K562 (cell line): ENCODE results near the gene LETM1. TPM values are rescaled to one million over a fixed set of nuclear protein-coding genes. Genes with fewer than 3 reads are reported as not detected.
A peak's percentile ranks its signal among the peaks of the same experiment; 100 is the strongest.

Experiments used
- BRD9 ChIP-seq: fragments of 450-650 bp; IDR thresholded peaks from 2 replicates; pipeline ENCODE4 v1.6.1; 2018; ENCODE audit warnings: low read depth; ENCODE audit not compliant: partially characterized antibody
- FOXJ3 ChIP-seq: sonication (generic); formaldehyde crosslinking; IDR thresholded peaks from 2 replicates; pipeline ENCODE4 v1.4.0; 2020; ENCODE audit warnings: mild to moderate bottlenecking, missing genetic modification reagents
- GATAD2B ChIP-seq: fragments of 450-650 bp; IDR thresholded peaks from 2 replicates; pipeline ENCODE4 v1.6.1; 2017; ENCODE audit warnings: mild to moderate bottlenecking, borderline replicate concordance
- HBP1 ChIP-seq: fragments of 450-650 bp; formaldehyde crosslinking; IDR thresholded peaks from 2 replicates; pipeline ENCODE4 v1.4.0; 2022; ENCODE audit warnings: missing genetic modification characterization
- IRF1 ChIP-seq: sonication (generic); formaldehyde crosslinking; IDR thresholded peaks from 2 replicates; pipeline ENCODE4 v1.8.0; 2022; ENCODE audit warnings: missing genetic modification reagents, mild to moderate bottlenecking, borderline replicate concordance
- PTTG1 ChIP-seq: fragments of 450-650 bp; IDR thresholded peaks from 2 replicates; pipeline ENCODE4 v1.6.1; 2016; ENCODE audit warnings: low read depth, mild to moderate bottlenecking, missing genetic modification characterization, missing compliant biosample characterization
- RAD21 ChIP-seq, 2 experiments: fragments of 250-450 bp in 1 of 2; fragments of 450-650 bp in 1 of 2; sonication (Bioruptor Pico) in 1 of 2; formaldehyde crosslinking in 1 of 2; IDR thresholded peaks in 1 of 2; conservative IDR thresholded peaks in 1 of 2; 2 replicates each; pipeline versions ENCODE4 v1.4.0 to v1.8.0; 2020 to 2022; ENCODE audit warnings: mild to moderate bottlenecking in 2 of 2, moderate library complexity in 1 of 2
- SP2 ChIP-seq: IDR thresholded peaks from 2 replicates; pipeline ENCODE4 v1.6.1; 2011; ENCODE audit warnings: mild to moderate bottlenecking, low read depth, low read length, moderate library complexity; ENCODE audit not compliant: poor library complexity, severe bottlenecking; ENCODE audit errors: extremely low read depth
- ZNF311 ChIP-seq: fragments of 250-450 bp; sonication (Bioruptor Pico); IDR thresholded peaks from 2 replicates; pipeline ENCODE4 v1.4.0; 2020; ENCODE audit warnings: mild to moderate bottlenecking, moderate library complexity
- ZNF785 ChIP-seq: fragments of 250-450 bp; sonication (Bioruptor Pico); IDR thresholded peaks from 2 replicates; pipeline ENCODE4 v1.4.0; 2020; ENCODE audit warnings: mild to moderate bottlenecking
- polyA plus RNA-seq, 8 experiments: library from polyadenylated mRNA; depleted of rRNA in 4 of 8; stranded (reverse) in 5 of 8; unstranded in 3 of 8; fragments of >200 nt; fragmentation: Nextera tagmentation in 2 of 8; fragmentation: Illumina TruSeq in 1 of 8; extraction: Ambion mirVana in 2 of 8; extraction: Trizol in 1 of 8; gene quantifications; 2 replicates each; pipeline versions ENCODE4 v1.2.1 to v1.2.3, GENCODE V29; 2011 to 2014; ENCODE audit warnings: inconsistent platforms in 1 of 8, missing spikeins in 1 of 8
- total RNA-seq, 7 experiments: library from RNA; depleted of rRNA in 6 of 7; stranded (reverse); fragments of >200 nt in 6 of 7; fragmentation: Illumina TruSeq in 2 of 7; extraction: Trizol in 2 of 7; gene quantifications; 2 replicates each; pipeline versions ENCODE4 v1.2.1 to v1.2.3, GENCODE V29; 2011 to 2021; ENCODE audit warnings: low replicate concordance in 1 of 7
- TF ChIP-seq, protein P1 (sequence below): fragments of 450-650 bp; IDR thresholded peaks from 2 replicates; pipeline ENCODE4 v1.6.1; 2016; ENCODE audit warnings: mild to moderate bottlenecking
- TF ChIP-seq, protein P2 (sequence below): sonication (generic); formaldehyde crosslinking; IDR thresholded peaks from 2 replicates; pipeline ENCODE4 v1.8.1; 2023; ENCODE audit warnings: mild to moderate bottlenecking, missing genetic modification reagents

Gene LETM1
- total and polyA plus RNA-seq, 9 of the 15 experiments (the other 6 are each of a cell fraction or from before 2014, with no cell fraction given): 3.9 to 109 (median 35.0) TPM

GRCh38 chr4:1809754-1810502 lies 46.0 kb downstream of the LETM1 start (continued):
- 0 out of 2 replicates have a peak, but pooled peaks have one; percentile 27 for TF ChIP-seq GATAD2B
- TF ChIP-seq, protein P1, sequence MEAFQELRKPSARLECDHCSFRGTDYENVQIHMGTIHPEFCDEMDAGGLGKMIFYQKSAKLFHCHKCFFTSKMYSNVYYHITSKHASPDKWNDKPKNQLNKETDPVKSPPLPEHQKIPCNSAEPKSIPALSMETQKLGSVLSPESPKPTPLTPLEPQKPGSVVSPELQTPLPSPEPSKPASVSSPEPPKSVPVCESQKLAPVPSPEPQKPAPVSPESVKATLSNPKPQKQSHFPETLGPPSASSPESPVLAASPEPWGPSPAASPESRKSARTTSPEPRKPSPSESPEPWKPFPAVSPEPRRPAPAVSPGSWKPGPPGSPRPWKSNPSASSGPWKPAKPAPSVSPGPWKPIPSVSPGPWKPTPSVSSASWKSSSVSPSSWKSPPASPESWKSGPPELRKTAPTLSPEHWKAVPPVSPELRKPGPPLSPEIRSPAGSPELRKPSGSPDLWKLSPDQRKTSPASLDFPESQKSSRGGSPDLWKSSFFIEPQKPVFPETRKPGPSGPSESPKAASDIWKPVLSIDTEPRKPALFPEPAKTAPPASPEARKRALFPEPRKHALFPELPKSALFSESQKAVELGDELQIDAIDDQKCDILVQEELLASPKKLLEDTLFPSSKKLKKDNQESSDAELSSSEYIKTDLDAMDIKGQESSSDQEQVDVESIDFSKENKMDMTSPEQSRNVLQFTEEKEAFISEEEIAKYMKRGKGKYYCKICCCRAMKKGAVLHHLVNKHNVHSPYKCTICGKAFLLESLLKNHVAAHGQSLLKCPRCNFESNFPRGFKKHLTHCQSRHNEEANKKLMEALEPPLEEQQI: no peak
- no peak for TF ChIP-seq ZNF785 (CRISPR knock-in tag)
- no peak for TF ChIP-seq ZNF311 (CRISPR knock-in tag)
- TF ChIP-seq IRF1 (CRISPR knock-in tag): no peak
- no peak for TF ChIP-seq SP2
- TF ChIP-seq HBP1: no peak
- TF ChIP-seq BRD9: no peak
- no peak for TF ChIP-seq FOXJ3
- TF ChIP-seq RAD21 (CRISPR knock-in tag; conservative IDR thresholded peaks at IDR 0.05 in 1 of 2, IDR thresholded peaks at IDR 0.05 in 1 of 2): peak; percentile 87 to 96
- TF ChIP-seq, protein P2, sequence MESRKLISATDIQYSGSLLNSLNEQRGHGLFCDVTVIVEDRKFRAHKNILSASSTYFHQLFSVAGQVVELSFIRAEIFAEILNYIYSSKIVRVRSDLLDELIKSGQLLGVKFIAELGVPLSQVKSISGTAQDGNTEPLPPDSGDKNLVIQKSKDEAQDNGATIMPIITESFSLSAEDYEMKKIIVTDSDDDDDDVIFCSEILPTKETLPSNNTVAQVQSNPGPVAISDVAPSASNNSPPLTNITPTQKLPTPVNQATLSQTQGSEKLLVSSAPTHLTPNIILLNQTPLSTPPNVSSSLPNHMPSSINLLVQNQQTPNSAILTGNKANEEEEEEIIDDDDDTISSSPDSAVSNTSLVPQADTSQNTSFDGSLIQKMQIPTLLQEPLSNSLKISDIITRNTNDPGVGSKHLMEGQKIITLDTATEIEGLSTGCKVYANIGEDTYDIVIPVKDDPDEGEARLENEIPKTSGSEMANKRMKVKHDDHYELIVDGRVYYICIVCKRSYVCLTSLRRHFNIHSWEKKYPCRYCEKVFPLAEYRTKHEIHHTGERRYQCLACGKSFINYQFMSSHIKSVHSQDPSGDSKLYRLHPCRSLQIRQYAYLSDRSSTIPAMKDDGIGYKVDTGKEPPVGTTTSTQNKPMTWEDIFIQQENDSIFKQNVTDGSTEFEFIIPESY (CRISPR knock-in tag): peak; percentile 28; the same call in 1 of the 2 replicates
- no peak for TF ChIP-seq PTTG1
